ENCODE measurements around the gene MAMSTR. TPM values are rescaled to one million over a fixed set of nuclear protein-coding genes. Genes with fewer than 3 reads are reported as not detected.

The MAMSTR gene
- total and polyA plus RNA-seq, 9 of the 15 experiments (the other 6 are each of a cell fraction or from before 2014, with no cell fraction given), result 0.08 to 1.00 (median 0.40) TPM; not detected in 1

GRCh38 chr19:48676887-48677286 lies 42.6 kb downstream of the MAMSTR start:
- Histone ChIP-seq H3K79me2 (ENCODE audit: control insufficient read depth, insufficient read depth, low read length) (no peaks in the 10 kb centered on the region), H3K4me1 (replicated peaks in 1 of 2; ENCODE audit: control insufficient read depth in 2 of 2, insufficient read depth in 2 of 2, low read length in 2 of 2) (peaks cover 23 to 69% of the 10 kb centered on the region in 2 experiments), H3K9me1 (ENCODE audit: control insufficient read depth, insufficient read depth, low read length) (no peaks in the 10 kb centered on the region), H3K27me3 (ENCODE audit: control insufficient read depth in 2 of 2, insufficient read depth in 2 of 2, low read length in 2 of 2) (no peaks in the 10 kb centered on the region), H3K27ac (ENCODE audit: extremely low read depth, low read depth, low read length) (no peak overlapping the region), H3K4me3 (no peak overlapping the region), H3K9ac (ENCODE audit: insufficient read depth in 1 of 2, low read depth in 2 of 2, low read length in 2 of 2) (no peak overlapping the region), H2AFZ (ENCODE audit: low read depth, low read length) (no peak overlapping the region), H3K36me3 (ENCODE audit: control insufficient read depth, insufficient read depth, low read length) (no peaks in the 10 kb centered on the region), H4K20me1 (replicated peaks; ENCODE audit: control insufficient read depth, insufficient read depth, low read length) (no peaks in the 10 kb centered on the region), H3K9me3 (replicated peaks; ENCODE audit: control insufficient read depth, insufficient read depth, low read depth, low read length) (no peaks in the 10 kb centered on the region), H3K4me2 (ENCODE audit: insufficient read depth, low read length) (no peak overlapping the region)
- in situ Hi-C loops (cut with MboI), result no loop called here
- intact Hi-C loops (cut with micrococcal nuclease), result no loop called here
- DNase-seq (ENCODE audit: extremely low read depth in 1 of 4, low spot score in 3 of 4), result no peak
- ChIA-PET POLR2A (no interaction called here), CTCF (ENCODE audit: low intra/inter-chr PET ratio) (no interaction called here)
- FAIRE-seq, result no peak
- no peak for ATAC-seq
- 67% methylated on average over 13 of the region's 13 CpGs for WGBS (ENCODE audit: insufficient coverage, low coverage, missing lambda C conversion rate)
- BruUV-seq (replicated peaks), result no TSS peak
- TF ChIP-seq NFYB (IDR thresholded peaks at IDR 0.05; ENCODE audit: extremely low read depth, insufficient read length), result no peak
- 0 out of 2 replicates have a peak, but pooled peaks have one; percentile 29 for TF ChIP-seq MGA (IDR thresholded peaks at IDR 0.05)
- no peak for TF ChIP-seq ZNF717 (CRISPR knock-in tag; IDR thresholded peaks at IDR 0.05)
- no peak for TF ChIP-seq GATA2 (CRISPR knock-in tag; IDR thresholded peaks at IDR 0.05)
- no peak for TF ChIP-seq ZNF408 (CRISPR knock-in tag; IDR thresholded peaks at IDR 0.05; ENCODE audit: low read depth)
- TF ChIP-seq KHSRP (IDR thresholded peaks at IDR 0.05), result no peak
- TF ChIP-seq ZSCAN29 (IDR thresholded peaks at IDR 0.05), result no peak
- no peak for TF ChIP-seq ZBTB33 (CRISPR knock-in tag; IDR thresholded peaks at IDR 0.05)
- no peak for TF ChIP-seq ETV1 (tag; conservative IDR thresholded peaks at IDR 0.05; ENCODE audit: low read depth)
- TF ChIP-seq CEBPB (tag; IDR thresholded peaks at IDR 0.05), result 0 out of 2 replicates have a peak, but pooled peaks have one; percentile 47

All from K562 (cell line).